Osteoblast (primary cell): ENCODE measurements around the gene CD96. TPM values are rescaled to one million over a fixed set of nuclear protein-coding genes. Genes with fewer than 3 reads are reported as not detected.

Experiments used
- DNase-seq: peaks from one replicate; pipeline ENCODE4 v3.0.0; 2011; ENCODE audit warnings: low spot score, mixed read lengths; ENCODE audit not compliant: insufficient read length; ENCODE audit errors: missing footprints
- H2AFZ ChIP-seq: 2 replicates; pipeline ENCODE4 v1.6.0; 2011; ENCODE audit warnings: mild to moderate bottlenecking, low read length
- H3K27ac ChIP-seq: 2 replicates; pipeline ENCODE4 v1.5.1; 2011; ENCODE audit warnings: mild to moderate bottlenecking, low read depth, low read length, moderate library complexity
- H3K27me3 ChIP-seq: 2 replicates; pipeline ENCODE4 v1.6.0; 2012; ENCODE audit warnings: mild to moderate bottlenecking, control low read depth, inconsistent platforms, low read length, moderate library complexity; ENCODE audit not compliant: insufficient read depth
- H3K36me3 ChIP-seq: 2 replicates; pipeline ENCODE4 v1.5.1; 2011; ENCODE audit warnings: mild to moderate bottlenecking, low read length, control low read depth, moderate library complexity; ENCODE audit not compliant: insufficient read depth
- H3K4me1 ChIP-seq: 2 replicates; pipeline ENCODE4 v1.5.1; 2011; ENCODE audit warnings: mild to moderate bottlenecking, low read length, control low read depth, moderate library complexity; ENCODE audit not compliant: insufficient read depth
- H3K4me2 ChIP-seq: 2 replicates; pipeline ENCODE4 v1.6.0; 2011; ENCODE audit warnings: mild to moderate bottlenecking, low read length; ENCODE audit not compliant: insufficient read depth
- H3K4me3 ChIP-seq: fragments of 200-600 bp; sonication (generic); 3 replicates; pipeline ENCODE4 v1.5.1; 2012; ENCODE audit warnings: mild to moderate bottlenecking, low read length, inconsistent platforms; ENCODE audit not compliant: insufficient read depth
- H3K79me2 ChIP-seq: 2 replicates; pipeline ENCODE4 v1.6.0; 2012; ENCODE audit warnings: mild to moderate bottlenecking, low read length, control low read depth, inconsistent platforms; ENCODE audit not compliant: insufficient read depth
- H3K9me3 ChIP-seq: 2 replicates; pipeline ENCODE4 v1.5.1; 2011; ENCODE audit warnings: low read depth, low read length, control low read depth
- H4K20me1 ChIP-seq: 2 replicates; pipeline ENCODE4 v1.6.0; 2012; ENCODE audit warnings: mild to moderate bottlenecking, low read length, control low read depth; ENCODE audit not compliant: insufficient read depth
- CTCF ChIP-seq: IDR thresholded peaks from 2 replicates; pipeline ENCODE4 v1.5.1; 2011; ENCODE audit warnings: mild to moderate bottlenecking, low read depth, low read length, moderate library complexity; ENCODE audit errors: extremely low read depth
- total RNA-seq: library from RNA; depleted of rRNA; stranded (reverse); fragments of >200 nt; gene quantifications from 2 replicates; pipeline ENCODE4 v1.2.3, GENCODE V29; 2012

Gene CD96
- total RNA-seq, 1 donor: not detected

- no peak overlapping the region for H3K4me2 ChIP-seq
- no peak overlapping the region for H2AFZ ChIP-seq
- DNase-seq: no peak
- no peak overlapping the region for H3K27ac ChIP-seq
- no peak overlapping the region for H3K4me3 ChIP-seq
- peaks cover 19% of the 10 kb centered on the region for H3K4me1 ChIP-seq
- H3K36me3 ChIP-seq: no peaks in the 10 kb centered on the region
- TF ChIP-seq CTCF: no peak
- no peaks in the 10 kb centered on the region for H3K79me2 ChIP-seq
- no peaks in the 10 kb centered on the region for H4K20me1 ChIP-seq
- H3K27me3 ChIP-seq: no peaks in the 10 kb centered on the region
- no peaks in the 10 kb centered on the region for H3K9me3 ChIP-seq
Measured at GRCh38 chr3:111601810-111602209, 59.8 kb downstream of the CD96 start.

GRCh38 chr3:111603679-111604078, 61.7 kb downstream of the CD96 start:
- Histone ChIP-seq H3K79me2 (no peaks in the 10 kb centered on the region), H3K27me3 (no peaks in the 10 kb centered on the region), H3K36me3 (no peaks in the 10 kb centered on the region), H3K27ac (no peak overlapping the region), H3K4me3 (no peak overlapping the region), H4K20me1 (no peaks in the 10 kb centered on the region), H3K4me2 (no peak overlapping the region), H2AFZ (no peak overlapping the region), H3K4me1 (peaks cover 15% of the 10 kb centered on the region), H3K9me3 (no peaks in the 10 kb centered on the region)
- no peak for TF ChIP-seq CTCF
- no peak for DNase-seq

- Histone ChIP-seq H3K27ac (no peak overlapping the region), H3K36me3 (no peaks in the 10 kb centered on the region), H3K4me1 (peaks cover 15% of the 10 kb centered on the region), H2AFZ (no peak overlapping the region), H3K79me2 (no peaks in the 10 kb centered on the region), H4K20me1 (no peaks in the 10 kb centered on the region), H3K4me3 (no peak overlapping the region), H3K9me3 (no peaks in the 10 kb centered on the region), H3K27me3 (no peaks in the 10 kb centered on the region), H3K4me2 (no peak overlapping the region)
- no peak for TF ChIP-seq CTCF
- peak; percentile 36 for DNase-seq
Measured at GRCh38 chr3:111604119-111604518, 62.1 kb downstream of the CD96 start.

GRCh38 chr3:111605018-111605417, 63.0 kb downstream of the CD96 start:
- no peaks in the 10 kb centered on the region for H4K20me1 ChIP-seq
- H3K4me3 ChIP-seq: no peak overlapping the region
- peak; percentile 17 for DNase-seq
- H3K27me3 ChIP-seq: no peaks in the 10 kb centered on the region
- peak overlapping the region; percentile 22 for H3K27ac ChIP-seq
- H2AFZ ChIP-seq: no peak overlapping the region
- H3K4me1 ChIP-seq: peaks cover 15% of the 10 kb centered on the region
- no peaks in the 10 kb centered on the region for H3K9me3 ChIP-seq
- no peak for TF ChIP-seq CTCF
- no peak overlapping the region for H3K4me2 ChIP-seq
- no peaks in the 10 kb centered on the region for H3K79me2 ChIP-seq
- H3K36me3 ChIP-seq: no peaks in the 10 kb centered on the region
